ENCODE data around the gene HSPB1. TPM values are rescaled to one million over a fixed set of nuclear protein-coding genes. Genes with fewer than 3 reads are reported as not detected.

Gene HSPB1
- polyA plus RNA-seq, 1 experiment: 966 TPM

- Histone ChIP-seq H3K36me3 (ENCODE audit: control insufficient read depth, insufficient read depth, low read length) (peaks cover 23% of the 10 kb centered on the region), H3K4me3 (ENCODE audit: low read depth, low read length) (no peak overlapping the region), H3K27me3 (ENCODE audit: control insufficient read depth, insufficient read depth, low read length) (no peaks in the 10 kb centered on the region)
- ChIA-PET POLR2A (no interaction called here), CTCF (interaction anchor here (0.5 to 0.8 kb wide), 2 partner anchors 9 to 72 kb away, joined by 3 read pairs; no protein-coding TSS in a partner anchor)
- DNase-seq (ENCODE audit: low read depth): no peak
- no peak for TF ChIP-seq CTCF (IDR thresholded peaks at IDR 0.05; ENCODE audit: insufficient read depth, low read depth, low read length)
These were observed 46.9 kb downstream of the HSPB1 start for GRCh38 chr7:76349313-76349885.

DNA sequence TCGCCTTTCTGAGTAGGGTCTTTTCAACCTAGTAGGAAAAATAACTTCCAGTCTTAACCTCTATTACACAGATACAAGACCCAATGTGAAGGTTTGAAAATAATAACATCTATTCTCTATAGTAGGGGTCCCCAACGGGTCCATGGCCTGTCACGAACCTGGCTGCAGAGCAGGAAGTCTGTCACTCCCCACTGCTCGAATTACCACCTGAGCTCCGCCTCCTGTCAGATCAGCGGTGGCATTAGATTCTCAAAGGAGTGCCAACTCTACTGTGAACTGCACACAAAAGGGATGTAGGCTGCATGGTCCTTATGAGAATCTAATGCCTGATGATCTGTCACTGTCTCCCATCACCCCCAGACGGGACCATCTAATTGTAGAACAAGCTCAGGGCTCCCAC, 48.9 kb downstream of the HSPB1 start:
- POLR2A ChIA-PET: interaction anchor here (0.6 kb wide), 1 partner anchor 59 kb away, joined by 7 read pairs; no protein-coding TSS in a partner anchor
- CTCF ChIA-PET: interaction anchor here (1.7 kb wide), 1 partner anchor 32 kb away, joined by 5 read pairs; no protein-coding TSS in a partner anchor
- no peak overlapping the region for H3K4me3 ChIP-seq (ENCODE audit: low read depth, low read length)
- no peaks in the 10 kb centered on the region for H3K27me3 ChIP-seq (ENCODE audit: control insufficient read depth, insufficient read depth, low read length)
- DNase-seq (ENCODE audit: low read depth): no peak
- TF ChIP-seq CTCF (IDR thresholded peaks at IDR 0.05; ENCODE audit: insufficient read depth, low read depth, low read length): no peak
- H3K36me3 ChIP-seq (ENCODE audit: control insufficient read depth, insufficient read depth, low read length): peaks cover 14% of the 10 kb centered on the region

GRCh38 chr7:76352193-76352592, 49.7 kb downstream of the HSPB1 start:
- Histone ChIP-seq H3K27me3 (ENCODE audit: control insufficient read depth, insufficient read depth, low read length) (no peaks in the 10 kb centered on the region), H3K4me3 (ENCODE audit: low read depth, low read length) (no peak overlapping the region), H3K36me3 (ENCODE audit: control insufficient read depth, insufficient read depth, low read length) (peaks cover 10% of the 10 kb centered on the region)
- DNase-seq (ENCODE audit: low read depth): no peak
- ChIA-PET CTCF (interaction anchor here (0.9 to 1.7 kb wide), 3 partner anchors 33 to 60 kb away, joined by 3 to 5 read pairs (median 3); no protein-coding TSS in a partner anchor), POLR2A (no interaction called here)
- TF ChIP-seq CTCF (IDR thresholded peaks at IDR 0.05; ENCODE audit: insufficient read depth, low read depth, low read length): no peak

- DNase-seq (ENCODE audit: low read depth): no peak
- Histone ChIP-seq H3K36me3 (ENCODE audit: control insufficient read depth, insufficient read depth, low read length) (peaks cover 8% of the 10 kb centered on the region), H3K4me3 (ENCODE audit: low read depth, low read length) (no peak overlapping the region), H3K27me3 (ENCODE audit: control insufficient read depth, insufficient read depth, low read length) (no peaks in the 10 kb centered on the region)
- CTCF ChIA-PET: no interaction called here
- POLR2A ChIA-PET: interaction anchor here (0.6 kb wide), 1 partner anchor 12 kb away, joined by 4 read pairs; no protein-coding TSS in a partner anchor
- TF ChIP-seq CTCF (IDR thresholded peaks at IDR 0.05; ENCODE audit: insufficient read depth, low read depth, low read length): no peak
These were observed 51.3 kb downstream of the HSPB1 start for GRCh38 chr7:76353744-76354143.

Other genes with a start within 250 kb of the HSPB1 start
- gene SRRM3, start 100.8 kb upstream of the HSPB1 start, polyA plus RNA-seq (2011; rRNA removed): 0.48 and 0.80 TPM in 2 replicates
- 48.8 and 62.2 TPM in 2 replicates for gene YWHAG, start 56.3 kb downstream of the HSPB1 start, polyA plus RNA-seq (2011; rRNA removed)
- gene SSC4D, start 107.0 kb downstream of the HSPB1 start, polyA plus RNA-seq (2011; rRNA removed): 0.71 and 0.92 TPM in 2 replicates
- gene ZP3, start 122.3 kb downstream of the HSPB1 start, polyA plus RNA-seq (2011; rRNA removed): 1.6 and 2.5 TPM in 2 replicates
- 2.0 and 3.3 TPM in 2 replicates for gene DTX2, start 159.0 kb downstream of the HSPB1 start, polyA plus RNA-seq (2011; rRNA removed)
- gene UPK3B, start 207.9 kb downstream of the HSPB1 start, polyA plus RNA-seq (2011; rRNA removed): not detected in 2 replicates
- gene SPDYE16, start 240.6 kb downstream of the HSPB1 start, polyA plus RNA-seq (2011; rRNA removed): not detected in 2 replicates

Data from BJ (cell line).